Activated T-cell treated with anti-CD3 and anti-CD28 coated beads for 48 hours (primary cell): ENCODE measurements around the gene NCOR2.

Experiments
- DNase-seq: peaks from one replicate; pipeline ENCODE4 v3.0.0-alpha.2; 2020; ENCODE audit warnings: low read depth

The NCOR2 gene

DNA sequence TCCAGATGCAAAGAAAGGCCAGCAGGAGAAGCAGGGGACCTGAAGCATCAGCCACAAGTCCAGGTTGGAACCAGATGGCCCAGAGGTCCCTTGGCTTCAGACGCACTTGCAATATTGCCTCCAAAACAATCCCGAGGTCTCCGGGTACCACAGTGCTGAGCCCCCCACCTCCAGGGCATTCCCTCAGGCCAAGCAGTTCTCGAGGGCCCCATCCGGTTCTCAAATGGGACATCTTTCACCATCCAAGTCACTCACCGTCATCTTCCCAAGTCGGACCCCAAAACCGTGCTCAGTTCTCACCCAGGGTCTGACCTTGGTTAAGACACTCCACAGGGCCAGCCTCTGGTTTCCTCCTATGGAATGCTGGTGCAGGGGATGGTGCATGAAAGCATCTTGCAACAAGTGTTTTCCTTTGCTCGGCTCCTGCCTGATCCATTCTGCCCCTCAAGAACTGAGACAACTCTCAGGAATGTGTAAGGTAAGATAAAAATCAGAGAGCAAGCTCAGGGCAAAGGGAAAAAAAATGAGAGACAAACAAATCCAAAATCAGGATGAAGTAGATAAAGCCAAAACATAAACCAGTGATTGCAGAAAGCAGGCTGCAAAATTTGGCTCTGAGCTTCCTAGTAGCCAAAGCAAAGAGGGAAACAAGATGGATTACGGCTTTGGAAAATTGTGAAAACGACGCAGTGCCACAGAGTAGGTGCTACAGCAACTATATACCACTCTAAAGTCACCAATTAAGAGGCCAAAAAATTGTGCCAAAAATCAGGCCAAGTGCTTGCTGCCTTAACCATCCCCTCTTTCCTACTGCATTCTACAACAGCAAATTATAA is 8.0 kb downstream of the NCOR2 start:
- no peak for DNase-seq

GRCh38 chr12:124558313-124558712 is 9.1 kb downstream of the NCOR2 start:
- DNase-seq, result no peak

DNA sequence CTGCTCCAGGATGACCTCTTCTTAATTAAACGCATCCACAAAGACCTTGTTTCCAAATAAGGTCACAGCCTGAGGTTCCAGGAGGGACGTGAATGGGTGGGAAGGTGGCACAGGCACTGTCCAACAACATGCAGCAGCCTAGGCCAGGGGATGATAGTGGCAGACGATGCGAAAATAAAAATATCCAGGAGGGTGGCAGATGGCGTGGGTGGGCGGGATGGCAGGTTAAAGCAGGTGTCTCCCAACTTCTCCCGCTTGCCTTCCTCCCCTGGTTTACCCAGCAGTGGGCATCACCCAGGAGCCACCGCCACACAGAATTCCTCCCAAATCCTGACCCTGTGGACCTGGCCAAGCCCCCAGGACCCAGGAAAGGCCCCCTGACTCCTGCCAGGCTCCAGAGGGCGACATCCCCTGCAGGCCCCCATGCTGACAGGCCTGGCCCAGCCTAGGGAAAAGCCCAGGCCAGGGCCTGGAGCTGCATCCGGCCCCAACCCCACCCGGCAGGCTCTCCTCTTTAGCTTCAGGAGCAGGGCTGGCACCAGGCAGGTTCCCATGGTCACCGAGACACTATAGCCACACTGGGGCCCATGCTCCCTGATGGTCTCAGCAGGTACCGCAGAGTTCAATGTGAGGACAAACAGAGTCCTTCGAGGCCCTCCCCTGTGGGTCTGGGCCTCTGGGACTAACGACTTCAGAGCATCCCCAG is 9.7 kb downstream of the NCOR2 start:
- DNase-seq, result no peak

- DNase-seq, result no peak
These were observed 10.4 kb downstream of the NCOR2 start for GRCh38 chr12:124556896-124557501.

DNA sequence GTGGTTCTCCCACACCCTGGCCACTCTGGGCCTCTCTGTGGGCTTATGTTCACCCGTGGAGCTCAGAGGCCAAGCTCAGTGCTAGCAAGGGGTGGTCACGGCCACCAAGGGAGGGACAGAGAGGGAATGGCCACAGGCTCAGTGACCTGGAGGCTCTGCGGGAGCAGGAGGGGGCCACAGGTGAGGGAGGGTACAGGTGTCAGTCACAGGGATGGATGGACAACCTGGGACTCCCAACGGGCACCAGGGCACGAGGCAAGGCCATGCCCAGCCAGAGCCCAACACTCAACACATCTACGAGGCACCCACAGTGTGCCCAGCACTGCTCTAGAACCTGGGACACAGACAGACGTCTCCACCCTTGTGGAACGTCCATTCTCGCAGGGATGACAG is 11.3 kb downstream of the NCOR2 start:
- no peak for DNase-seq

GRCh38 chr12:124555168-124556073 is 12.0 kb downstream of the NCOR2 start:
- no peak for DNase-seq

DNA sequence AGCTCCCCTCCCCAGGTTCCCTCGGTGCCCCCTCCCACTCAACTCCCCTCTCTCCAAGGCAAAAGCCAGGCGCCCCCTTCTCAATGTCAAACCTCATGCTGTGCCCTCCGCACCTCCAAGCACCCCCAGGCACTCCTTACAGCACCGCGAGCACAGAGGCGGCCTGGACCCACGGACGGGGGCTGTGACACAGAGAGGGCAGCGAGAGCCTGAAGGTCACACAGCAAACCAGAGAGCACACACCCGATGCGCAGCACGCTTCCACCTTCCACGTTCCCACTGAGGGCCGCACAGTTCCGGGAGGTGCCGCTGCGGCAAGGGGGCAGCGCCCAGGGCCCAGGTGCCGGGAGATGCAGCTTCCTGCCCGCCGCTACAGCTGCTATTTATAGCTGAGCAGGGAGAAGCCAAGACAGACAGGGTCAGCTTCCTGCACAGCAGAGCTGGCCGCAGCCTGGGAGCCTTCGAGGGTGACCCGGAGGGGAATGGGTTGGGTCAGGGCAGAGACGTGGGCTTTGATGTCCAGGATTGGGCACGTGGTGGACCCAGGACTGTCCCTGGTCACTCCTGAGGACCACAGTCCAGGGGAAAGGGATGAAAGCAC is 12.9 kb downstream of the NCOR2 start:
- no peak for DNase-seq

- DNase-seq, result no peak
These were observed 13.5 kb downstream of the NCOR2 start for GRCh38 chr12:124553862-124554428.

DNA sequence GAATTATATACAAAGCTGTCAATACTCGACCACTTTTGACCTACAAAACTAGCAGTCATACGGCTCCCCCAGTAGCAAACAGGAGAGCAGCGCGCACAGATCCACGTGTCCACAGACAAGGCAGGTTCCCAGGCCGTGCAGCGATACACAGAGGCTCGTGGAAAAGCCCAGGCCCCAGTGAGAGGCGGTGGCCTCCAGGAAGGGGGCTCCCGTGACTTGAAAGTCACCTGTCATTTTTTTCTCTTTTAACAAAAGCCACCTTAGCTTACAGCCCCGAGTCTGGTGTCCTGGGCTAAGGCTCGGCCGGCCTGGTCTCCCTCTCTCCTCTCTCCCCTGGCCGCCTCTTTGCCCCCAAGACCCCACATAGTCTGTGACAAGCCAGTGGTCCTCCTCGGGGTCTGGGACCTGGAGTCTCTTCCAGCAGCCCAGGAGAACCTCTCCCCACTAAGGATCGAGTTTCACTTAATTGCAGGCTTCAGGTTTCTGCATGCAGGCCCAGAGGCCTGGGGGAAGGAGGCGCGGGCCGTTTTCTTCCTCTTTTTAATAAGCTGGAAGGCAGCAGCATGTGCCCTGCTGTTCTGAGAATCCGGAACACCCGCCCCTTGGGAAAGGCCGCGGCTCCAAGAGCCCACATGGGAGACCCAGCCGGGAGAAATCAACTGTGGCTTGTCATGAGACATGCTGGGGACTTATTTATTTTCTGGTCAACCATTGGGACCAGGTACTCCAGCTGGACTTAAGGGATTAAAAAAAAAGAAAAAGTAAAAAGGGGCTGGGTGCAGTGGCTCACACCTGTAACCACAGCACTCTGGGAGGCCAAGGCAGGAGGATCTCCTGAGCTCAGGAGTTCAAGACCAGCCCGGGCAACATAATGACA is 15.9 kb downstream of the NCOR2 start:
- DNase-seq, result no peak

DNA sequence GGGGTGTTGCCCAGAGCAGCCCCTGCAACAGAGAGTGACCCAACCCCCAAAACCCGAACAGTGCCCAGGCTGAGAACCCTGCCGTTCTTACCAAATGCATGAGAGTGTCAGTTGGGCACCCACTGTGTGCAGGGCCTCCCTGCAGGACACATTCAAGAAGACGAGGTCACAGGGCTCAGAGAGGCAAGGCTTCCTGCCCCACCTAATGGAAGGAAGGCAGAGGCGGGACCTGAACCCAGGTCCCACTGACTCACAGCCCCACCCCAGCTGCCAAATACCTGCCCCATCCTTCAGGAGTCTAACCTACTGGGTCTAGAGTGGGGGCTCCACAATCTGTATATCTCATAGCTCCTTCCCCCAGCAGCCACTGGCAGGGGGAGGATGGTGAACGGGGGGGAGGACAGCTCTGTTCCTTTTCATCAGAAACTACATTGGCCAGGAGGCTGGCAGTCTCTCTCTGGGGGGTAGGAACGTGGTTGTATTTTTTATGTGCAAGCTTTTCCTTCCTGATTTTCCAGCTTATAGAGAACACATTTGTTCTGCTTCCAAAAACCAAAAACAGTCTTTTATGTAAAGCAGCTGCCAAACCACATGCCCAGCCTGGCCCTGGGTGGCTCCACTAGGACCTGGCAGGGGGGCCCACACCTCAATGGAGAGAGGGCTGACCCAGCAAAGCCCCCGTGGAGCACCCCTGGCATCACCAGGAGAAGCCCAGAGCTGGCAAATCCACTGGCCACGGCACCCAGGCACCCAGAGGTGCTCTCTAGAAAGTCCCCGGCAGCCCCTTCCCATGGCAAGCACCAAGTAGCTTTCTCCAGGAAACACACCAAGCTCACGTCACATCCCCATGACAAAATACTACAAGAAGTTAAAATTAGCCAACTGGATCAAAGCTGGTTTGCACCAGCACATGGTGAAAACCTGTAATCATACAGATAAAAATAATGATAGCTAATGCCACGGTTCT is 17.0 kb downstream of the NCOR2 start:
- DNase-seq, result no peak

GRCh38 chr12:124549629-124550028 is 17.8 kb downstream of the NCOR2 start:
- no peak for DNase-seq

DNA sequence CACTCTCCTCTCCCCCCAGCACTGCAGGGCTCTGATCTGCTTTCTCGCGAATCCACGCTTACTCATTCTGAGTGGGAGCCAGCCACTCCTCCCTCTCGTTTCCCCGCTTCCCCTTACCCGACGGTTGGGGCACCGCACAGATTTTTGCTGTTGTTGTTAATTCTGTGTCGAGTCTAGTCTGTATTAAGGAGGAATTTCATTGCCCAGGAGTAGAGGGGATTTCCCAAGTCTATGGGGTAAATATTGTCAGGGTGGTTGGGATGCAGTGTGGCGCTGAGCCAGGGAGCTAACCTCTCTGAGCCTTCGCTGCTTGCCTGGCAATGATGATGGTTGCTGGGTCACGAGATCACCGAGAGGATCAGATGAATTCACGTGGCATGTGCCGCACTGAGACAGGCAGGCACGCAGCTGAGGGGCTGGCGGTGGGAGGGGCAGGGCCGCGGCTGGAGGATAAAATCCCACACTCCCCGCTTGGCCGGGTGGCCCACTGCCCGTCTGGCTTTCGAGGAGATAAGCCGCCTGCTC is 18.5 kb downstream of the NCOR2 start:
- DNase-seq, result peak; percentile 29

DNA sequence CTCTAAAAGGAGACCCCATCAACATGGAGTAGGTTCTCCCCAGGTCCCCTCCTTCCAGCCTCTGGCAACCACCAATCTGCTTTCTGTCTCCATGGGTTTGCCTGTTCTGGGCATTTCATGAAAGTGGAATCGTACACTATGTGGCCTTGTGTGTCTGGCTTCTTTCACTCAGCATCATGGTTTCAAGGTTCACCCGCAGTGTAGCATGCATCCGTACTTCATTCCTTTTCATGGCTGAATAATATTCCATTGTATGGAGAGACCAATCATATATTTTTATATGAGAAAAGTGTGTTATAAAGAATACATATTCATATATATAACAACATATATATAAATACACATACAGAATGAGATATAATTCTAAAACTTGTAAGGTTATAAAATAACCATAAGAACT is 19.8 kb downstream of the NCOR2 start:
- DNase-seq, result no peak

GRCh38 chr12:124545508-124546418 is 21.6 kb downstream of the NCOR2 start:
- peak; percentile 68 for DNase-seq

DNA sequence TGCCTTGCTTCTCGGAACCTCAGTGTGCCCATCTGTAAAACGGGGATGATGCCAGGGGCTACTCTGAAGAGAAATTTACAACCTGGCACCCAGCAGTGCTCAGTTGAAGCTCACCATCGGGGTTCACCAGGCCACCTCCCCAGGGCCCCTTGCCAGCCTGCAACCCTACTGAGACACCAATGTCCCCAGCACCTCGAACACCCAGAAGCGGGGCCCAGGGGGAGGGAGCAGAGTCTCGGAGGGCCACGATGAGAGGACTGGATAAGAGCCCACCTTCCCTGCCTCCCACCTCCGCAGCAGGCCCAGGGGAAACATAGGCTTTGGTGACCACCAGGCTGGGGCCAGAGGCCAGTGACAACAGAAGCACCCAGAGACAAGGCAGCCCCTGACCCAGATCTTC is 22.4 kb downstream of the NCOR2 start:
- DNase-seq, result no peak

DNA sequence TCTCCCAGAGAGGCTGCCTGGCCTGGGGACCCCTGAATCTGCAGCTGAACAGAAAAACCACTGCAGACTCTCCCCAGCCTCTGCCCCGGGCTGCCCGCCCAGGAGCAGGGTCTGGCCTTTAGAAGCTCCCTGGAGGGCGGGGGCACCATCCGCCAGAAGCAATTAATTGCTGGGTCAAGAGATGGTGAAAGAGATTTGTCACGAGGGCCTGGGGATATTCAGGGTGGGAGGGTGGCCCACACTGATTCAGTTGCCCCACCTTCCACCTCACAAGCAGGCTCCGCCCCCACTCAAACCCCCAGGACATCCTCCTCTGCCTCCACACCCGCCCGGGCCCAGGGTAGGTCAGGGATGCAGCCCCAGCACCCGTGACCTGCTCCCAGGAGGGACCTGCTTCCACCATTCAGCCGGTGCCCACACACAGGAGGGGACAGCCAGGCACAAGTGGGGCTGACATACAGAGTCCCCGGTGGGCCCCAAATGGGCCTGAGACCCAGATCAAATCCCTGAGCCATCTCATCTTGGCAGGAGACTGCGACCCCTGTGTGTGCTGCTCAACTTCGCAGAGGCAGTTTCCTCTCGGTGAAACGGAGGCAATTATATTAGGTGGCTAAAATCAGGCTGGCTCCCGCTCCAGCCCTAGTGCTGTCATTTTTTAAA is 23.0 kb downstream of the NCOR2 start:
- no peak for DNase-seq
